Gastroesophageal sphincter (tissue), 3 donors: Measurements from ENCODE around the gene ARGLU1.

Experiments
- CTCF ChIP-seq, 4 experiments: fragments of 200-600 bp in 2 of 4; fragments of 450-650 bp in 2 of 4; sonication (generic) in 1 of 4; IDR thresholded peaks; one replicate each; pipeline ENCODE4 v1.5.1; 2017 to 2019; ENCODE audit warnings: antibody characterized with exemption in 4 of 4, mild to moderate bottlenecking in 2 of 4, moderate library complexity in 2 of 4
- POLR2A ChIP-seq, 2 donors: fragments of 450-650 bp; IDR thresholded peaks; one replicate each; pipeline ENCODE4 v1.6.1; 2017; ENCODE audit warnings: antibody characterized with exemption in 2 of 2, mild to moderate bottlenecking in 2 of 2, moderate library complexity in 1 of 2

GRCh38 chr13:106570299-106570852 lies 2.4 kb upstream of the ARGLU1 start:
- no peak for TF ChIP-seq POLR2A (IDR thresholded peaks at IDR 0.05)
- TF ChIP-seq CTCF (IDR thresholded peaks at IDR 0.05) = no peak
